Esophagus squamous epithelium (tissue), 4 donors: ENCODE measurements around the gene HOXB6.

Experiments used
- POLR2A ChIP-seq, 4 donors: fragments of 450-650 bp; IDR thresholded peaks; one replicate each; pipeline ENCODE4 v1.6.1; 2017; ENCODE audit warnings: antibody characterized with exemption in 4 of 4, mild to moderate bottlenecking in 4 of 4, moderate library complexity in 3 of 4
- TF ChIP-seq, protein P1 (sequence below), 6 experiments: fragments of 450-650 bp in 4 of 6; fragments of 200-600 bp in 2 of 6; sonication (generic) in 2 of 6; IDR thresholded peaks; one replicate each; pipeline ENCODE4 v1.5.1; 2016 to 2019; ENCODE audit warnings: antibody characterized with exemption in 6 of 6, mild to moderate bottlenecking in 4 of 6, moderate library complexity in 4 of 6

GRCh38 chr17:48627623-48628521, 23.1 kb upstream of the HOXB6 start:
- TF ChIP-seq, protein P1, sequence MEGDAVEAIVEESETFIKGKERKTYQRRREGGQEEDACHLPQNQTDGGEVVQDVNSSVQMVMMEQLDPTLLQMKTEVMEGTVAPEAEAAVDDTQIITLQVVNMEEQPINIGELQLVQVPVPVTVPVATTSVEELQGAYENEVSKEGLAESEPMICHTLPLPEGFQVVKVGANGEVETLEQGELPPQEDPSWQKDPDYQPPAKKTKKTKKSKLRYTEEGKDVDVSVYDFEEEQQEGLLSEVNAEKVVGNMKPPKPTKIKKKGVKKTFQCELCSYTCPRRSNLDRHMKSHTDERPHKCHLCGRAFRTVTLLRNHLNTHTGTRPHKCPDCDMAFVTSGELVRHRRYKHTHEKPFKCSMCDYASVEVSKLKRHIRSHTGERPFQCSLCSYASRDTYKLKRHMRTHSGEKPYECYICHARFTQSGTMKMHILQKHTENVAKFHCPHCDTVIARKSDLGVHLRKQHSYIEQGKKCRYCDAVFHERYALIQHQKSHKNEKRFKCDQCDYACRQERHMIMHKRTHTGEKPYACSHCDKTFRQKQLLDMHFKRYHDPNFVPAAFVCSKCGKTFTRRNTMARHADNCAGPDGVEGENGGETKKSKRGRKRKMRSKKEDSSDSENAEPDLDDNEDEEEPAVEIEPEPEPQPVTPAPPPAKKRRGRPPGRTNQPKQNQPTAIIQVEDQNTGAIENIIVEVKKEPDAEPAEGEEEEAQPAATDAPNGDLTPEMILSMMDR (IDR thresholded peaks at IDR 0.05): no peak
- TF ChIP-seq POLR2A (IDR thresholded peaks at IDR 0.05): no peak
